ENCODE measurements around the gene QSOX2. TPM values are rescaled to one million over a fixed set of nuclear protein-coding genes. Genes with fewer than 3 reads are reported as not detected.
"Not testable (repeated sequence)": the region's sequence is repeated elsewhere in the genome, so short reads cannot be mapped to it uniquely, and the experiment has no call there.

QSOX2 gene
- polyA plus RNA-seq, 3 donors, result 4.5 to 7.3 (median 6.8) TPM

- 28 to 39% (median 36%) methylated on average over 11 of the region's 11 CpGs for WGBS, 3 donors
Measured at GRCh38 chr9:136244122-136244968, 1.3 kb downstream of the QSOX2 start.

DNA sequence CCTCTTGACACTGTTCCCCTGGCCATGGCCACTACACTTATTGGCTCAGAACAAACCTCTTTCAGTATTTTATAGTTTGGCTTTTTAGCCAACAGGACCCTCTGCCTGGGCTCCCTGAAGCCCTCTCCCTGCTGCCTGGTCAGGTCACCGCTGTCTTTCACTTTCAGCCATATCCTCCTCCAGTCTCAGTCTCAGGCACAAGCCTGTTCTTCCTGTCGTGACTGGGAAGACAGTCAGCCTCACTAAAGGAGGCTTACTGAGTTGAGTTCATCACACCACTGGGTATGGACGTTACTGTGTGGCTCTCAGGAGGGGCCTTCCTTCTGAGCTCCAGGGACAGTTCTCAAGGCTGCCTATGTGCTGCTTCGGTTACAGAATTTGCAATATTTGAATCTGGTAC, 2.0 kb downstream of the QSOX2 start:
- 71 to 82% (median 77%) methylated on average over 4 of the region's 4 CpGs for WGBS, 3 donors
- no peak overlapping the region for H3K27ac ChIP-seq (ENCODE audit: low read depth, low read length)

More at GRCh38 chr9:136244122-136244968, 1.3 kb downstream of the QSOX2 start:
- H3K27ac ChIP-seq (ENCODE audit: low read depth, low read length), result no peak overlapping the region

- WGBS, 3 donors, result 62 to 69% (median 66%) methylated on average over 6 of the region's 6 CpGs
- H3K27ac ChIP-seq (ENCODE audit: low read depth, low read length), result no peak overlapping the region
Measured at GRCh38 chr9:136242918-136243525, 2.6 kb downstream of the QSOX2 start.

GRCh38 chr9:136242248-136242647, 3.4 kb downstream of the QSOX2 start:
- WGBS, 3 donors, result 91 to 97% (median 96%) methylated on average over 8 of the region's 8 CpGs
- H3K27ac ChIP-seq (ENCODE audit: low read depth, low read length), result no peak overlapping the region

DNA sequence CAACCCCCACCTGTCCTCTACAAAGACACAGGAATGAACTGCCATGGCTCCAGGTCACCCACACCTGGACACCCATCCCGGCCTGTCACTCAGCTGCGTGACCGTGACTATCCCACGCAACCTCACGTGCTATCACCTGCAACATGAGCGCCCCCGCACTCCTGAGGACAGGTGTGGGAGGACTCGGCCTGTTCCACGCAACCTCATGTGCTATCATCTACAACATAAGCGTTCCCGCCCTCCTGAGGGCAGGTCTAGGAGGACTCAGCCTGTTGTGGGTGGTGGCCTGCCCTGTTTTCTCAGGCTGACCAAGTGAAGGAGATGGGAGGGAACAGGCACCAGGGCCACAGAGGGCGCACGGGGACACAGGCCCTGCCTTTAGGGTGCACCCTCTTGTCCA, 4.1 kb downstream of the QSOX2 start:
- no peak overlapping the region for H3K27ac ChIP-seq (ENCODE audit: low read depth, low read length)
- 93 to 96% (median 95%) methylated on average over 13 of the region's 13 CpGs for WGBS, 3 donors

- WGBS, 3 donors, result 87 to 93% (median 93%) methylated on average over 20 of the region's 20 CpGs
- no peak overlapping the region for H3K27ac ChIP-seq (ENCODE audit: low read depth, low read length)
Measured at GRCh38 chr9:136240941-136241340, 4.7 kb downstream of the QSOX2 start.

DNA sequence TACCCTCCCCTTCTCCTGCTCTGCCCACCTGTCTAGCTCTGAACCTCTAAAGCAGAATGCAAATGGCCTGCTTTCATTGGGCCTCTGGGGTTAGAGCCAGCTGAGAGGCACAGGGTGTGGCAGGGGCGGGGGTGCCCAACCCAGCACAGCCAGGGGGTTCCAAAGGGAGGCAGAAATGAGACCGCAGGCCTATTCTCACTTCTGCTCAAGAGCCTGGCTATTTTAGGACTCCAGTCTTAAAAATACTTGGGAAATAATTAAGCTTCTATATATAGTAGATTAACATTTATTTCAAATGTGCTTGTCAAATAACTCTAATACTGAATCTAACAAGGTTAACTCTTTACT, 5.7 kb downstream of the QSOX2 start:
- 74 to 86% (median 78%) methylated on average over 2 of the region's 2 CpGs for WGBS, 3 donors
- no peak overlapping the region for H3K27ac ChIP-seq (ENCODE audit: low read depth, low read length)

DNA sequence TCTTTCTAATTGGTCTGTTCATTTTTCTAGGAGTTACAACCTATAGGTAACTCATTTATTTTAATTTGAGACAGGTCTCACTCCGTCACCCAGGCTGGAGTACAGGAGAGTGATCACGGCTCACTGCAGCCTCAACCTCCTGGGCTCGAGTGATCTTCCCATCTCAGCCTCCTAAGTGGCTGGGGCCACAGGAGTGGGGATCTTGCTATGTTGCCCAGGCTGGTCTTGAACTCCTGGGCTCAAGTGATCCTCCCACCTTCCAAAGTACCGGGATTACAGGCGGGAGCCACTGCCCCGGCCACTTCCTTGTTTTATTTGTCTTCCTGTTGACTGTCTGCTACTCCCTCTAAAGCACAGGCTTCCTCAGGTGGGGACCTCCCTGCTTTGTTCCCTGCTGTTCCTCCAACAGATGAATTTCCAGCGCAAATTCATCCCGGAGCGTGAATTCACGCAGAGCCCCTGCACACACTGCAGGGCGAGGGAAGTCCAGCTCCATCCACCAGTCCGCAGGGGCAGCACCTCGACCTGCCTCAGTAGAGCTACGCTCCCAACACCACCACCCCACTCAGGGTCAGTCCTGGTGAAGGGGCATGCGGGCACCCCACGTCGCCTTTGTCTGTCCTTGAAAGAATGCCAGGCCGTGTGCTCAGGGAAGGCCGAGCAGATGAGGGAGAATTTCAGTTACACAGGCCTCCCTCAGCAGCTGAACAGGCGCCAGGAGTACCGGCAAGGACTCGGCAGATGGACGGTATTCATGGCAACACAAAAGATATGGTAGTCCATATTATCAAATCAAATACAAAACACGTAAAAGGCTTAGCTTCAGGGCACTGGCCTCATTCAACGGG, 6.3 kb downstream of the QSOX2 start:
- WGBS, 3 donors, result 59 to 76% (median 69%) methylated on average over 25 of the region's 25 CpGs
- no peak overlapping the region for H3K27ac ChIP-seq (ENCODE audit: low read depth, low read length)

DNA sequence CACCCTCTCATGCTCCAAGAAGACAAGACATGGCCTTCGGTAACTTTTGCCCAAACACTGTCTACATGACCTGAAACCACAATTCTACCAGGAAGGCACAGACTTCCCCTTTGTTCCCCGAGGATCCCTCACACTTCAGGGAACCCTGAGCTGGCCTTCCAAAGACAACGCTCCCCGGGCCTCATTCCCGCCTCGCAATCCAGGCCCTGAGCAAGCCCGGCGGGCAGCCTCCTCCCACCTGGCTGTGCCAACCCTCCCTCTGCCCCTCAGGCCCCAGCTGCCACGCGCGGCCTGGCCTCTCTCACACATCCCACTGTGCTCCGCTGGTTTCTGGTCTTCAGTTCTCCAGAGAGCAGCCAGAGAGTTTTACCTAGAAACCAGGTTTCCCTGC, 7.3 kb downstream of the QSOX2 start:
- 70 to 80% (median 72%) methylated on average over 12 of the region's 12 CpGs for WGBS, 3 donors

GRCh38 chr9:136237486-136238341, 7.9 kb downstream of the QSOX2 start:
- WGBS, 3 donors, result 78 to 87% (median 87%) methylated on average over 30 to 32 of the region's 32 CpGs
- H3K27ac ChIP-seq (ENCODE audit: low read depth, low read length), result no peak overlapping the region

More for the DNA sequence above, 7.3 kb downstream of the QSOX2 start:
- H3K27ac ChIP-seq (ENCODE audit: low read depth, low read length), result no peak overlapping the region

GRCh38 chr9:136236471-136237410, 8.9 kb downstream of the QSOX2 start:
- WGBS, 3 donors, result 93 to 96% (median 96%) methylated on average over 37 to 43 of the region's 43 CpGs
- not testable (repeated sequence) for H3K27ac ChIP-seq (ENCODE audit: low read depth, low read length)

- 87 to 91% (median 89%) methylated on average over 27 of the region's 27 CpGs for WGBS, 3 donors
- H3K27ac ChIP-seq (ENCODE audit: low read depth, low read length), result no peak overlapping the region
Measured at GRCh38 chr9:136235709-136236455, 9.7 kb downstream of the QSOX2 start.

DNA sequence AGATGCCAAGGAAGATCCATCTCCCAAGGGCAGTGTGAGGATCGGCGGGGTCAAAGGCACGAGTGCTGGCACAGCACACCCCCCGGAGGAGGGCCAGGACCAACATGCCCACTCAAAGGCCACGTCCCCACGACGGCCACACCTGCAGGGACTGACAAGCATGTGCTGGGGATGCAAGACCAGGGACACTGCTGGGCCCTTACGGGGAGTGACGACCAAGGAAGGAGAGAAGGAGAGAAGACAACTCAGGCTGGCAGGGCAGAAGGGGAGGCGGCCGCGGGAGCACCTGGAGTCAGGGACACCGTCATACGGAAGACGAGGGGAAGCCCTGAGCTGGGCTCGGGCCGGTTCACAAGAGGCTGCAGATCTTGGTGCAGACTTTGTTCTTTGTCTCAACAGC, 10.4 kb downstream of the QSOX2 start:
- H3K27ac ChIP-seq (ENCODE audit: low read depth, low read length), result no peak overlapping the region
- 92 to 95% (median 94%) methylated on average over 17 of the region's 17 CpGs for WGBS, 3 donors

GRCh38 chr9:136234597-136234996, 11.0 kb downstream of the QSOX2 start:
- H3K27ac ChIP-seq (ENCODE audit: low read depth, low read length), result no peak overlapping the region
- 93 to 94% (median 94%) methylated on average over 20 to 21 of the region's 21 CpGs for whole genome bisulfite sequencing, 3 donors

DNA sequence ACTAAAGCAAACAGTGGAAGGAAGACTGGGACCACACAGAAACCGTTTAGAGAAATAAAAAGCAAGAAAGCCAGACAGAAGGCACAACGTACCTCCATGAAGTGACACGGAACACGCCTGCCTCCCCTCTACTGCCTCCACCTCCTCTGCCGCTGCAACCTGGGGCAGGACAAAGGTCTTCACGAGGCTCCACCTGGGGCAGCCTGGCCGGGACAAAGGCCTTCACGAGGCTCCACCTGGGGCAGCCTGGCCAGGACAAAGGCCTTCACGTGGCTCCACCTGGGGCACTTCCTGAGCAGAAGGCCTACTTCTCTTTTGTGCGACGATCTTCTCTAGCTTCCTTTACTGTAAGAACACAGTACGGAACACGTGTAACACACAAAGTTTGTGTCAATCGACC, 11.7 kb downstream of the QSOX2 start:
- 78 to 81% (median 80%) methylated on average over 14 of the region's 14 CpGs for WGBS, 3 donors
- H3K27ac ChIP-seq (ENCODE audit: low read depth, low read length), result no peak overlapping the region

DNA sequence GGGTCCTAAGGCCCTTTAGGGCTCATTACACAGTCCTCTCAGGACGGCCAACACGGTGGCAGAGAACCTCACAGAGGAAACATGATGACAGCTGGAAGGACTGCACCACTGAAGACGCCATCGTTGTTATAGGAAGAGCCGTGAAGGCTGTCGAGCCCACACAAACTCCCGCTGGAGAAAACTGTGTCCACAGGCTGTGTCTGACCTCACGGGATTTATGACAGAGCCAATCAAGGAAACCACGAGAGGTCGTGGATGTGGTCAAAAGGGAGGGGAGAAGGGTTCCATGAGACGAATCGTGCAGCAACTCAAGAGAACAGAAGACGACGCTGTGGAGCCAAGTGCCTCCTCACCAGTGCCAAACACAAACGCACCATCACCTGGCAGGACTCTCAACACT, 12.2 kb downstream of the QSOX2 start:
- no peak overlapping the region for H3K27ac ChIP-seq (ENCODE audit: low read depth, low read length)
- 56 to 81% (median 62%) methylated on average over 15 of the region's 15 CpGs for WGBS, 3 donors

- 57 to 61% (median 60%) methylated on average over 10 of the region's 10 CpGs for WGBS, 3 donors
- no peak overlapping the region for H3K27ac ChIP-seq (ENCODE audit: low read depth, low read length)
Measured at GRCh38 chr9:136232969-136233368, 12.6 kb downstream of the QSOX2 start.

All from adipose tissue (tissue), 3 donors.